Ovary (tissue), 9 donors: ENCODE data around the gene SEC23IP. TPM values are rescaled to one million over a fixed set of nuclear protein-coding genes. Genes with fewer than 3 reads are reported as not detected.

Source experiments
- DNase-seq, 5 donors: peaks; one replicate each; pipeline ENCODE4 v3.0.0-alpha.2; 2019 to 2020
- H3K27ac ChIP-seq, 2 donors: fragments of 200-600 bp; one replicate each; pipeline versions ENCODE4 v1.5.1 to v1.8.0; 2019 to 2022
- H3K27me3 ChIP-seq: fragments of 200-600 bp; one replicate; pipeline ENCODE4 v1.8.0; 2022
- H3K36me3 ChIP-seq: fragments of 200-600 bp; sonication (generic); one replicate; pipeline ENCODE4 v1.5.1; 2019
- H3K4me1 ChIP-seq: one replicate; pipeline ENCODE4 v1.8.1; 2013; ENCODE audit warnings: mild to moderate bottlenecking, moderate library complexity; ENCODE audit not compliant: insufficient read depth
- H3K4me3 ChIP-seq: fragments of 200-600 bp; sonication (generic); one replicate; pipeline ENCODE4 v1.5.1; 2017
- H3K9me3 ChIP-seq, 2 donors: fragments of 200-600 bp in 1 of 2; sonication (generic) in 1 of 2; one replicate each; pipeline versions ENCODE4 v1.5.1 to v1.8.1; 2013 to 2019; ENCODE audit warnings: mild to moderate bottlenecking in 1 of 2, moderate library complexity in 1 of 2
- CTCF ChIP-seq, 3 donors: fragments of 450-650 bp in 2 of 3; fragments of 200-600 bp in 1 of 3; IDR thresholded peaks; one replicate each; pipeline versions ENCODE4 v1.5.1 to v1.8.0; 2016 to 2022; ENCODE audit warnings: antibody characterized with exemption in 3 of 3, mild to moderate bottlenecking in 1 of 3
- EP300 ChIP-seq: sonication (generic); formaldehyde crosslinking; IDR thresholded peaks from one replicate; pipeline ENCODE4 v1.6.1; 2017; ENCODE audit warnings: antibody characterized with exemption
- POLR2A ChIP-seq: fragments of 450-650 bp; IDR thresholded peaks from one replicate; pipeline ENCODE4 v1.6.1; 2017; ENCODE audit warnings: antibody characterized with exemption, mild to moderate bottlenecking, moderate library complexity
- WGBS, 3 donors: extraction: QIAGEN DNeasy Blood & Tissue Kit in 1 of 3; methylation state at CpG; one replicate each; pipeline versions ENCODE4 v1.1.5 to v1.1.7; 2013 to 2017; 5-methylcytosine and 5-hydroxymethylcytosine counted together
- intact Hi-C, 4 donors: fragments of 100-400 bp; cut with DNase I; formaldehyde crosslinking; loops; one replicate each; pipeline versions ENCODE4 v1.11.0 to v1.15.1; 2022 to 2023
- polyA plus RNA-seq, 2 donors: library from polyadenylated mRNA; stranded (reverse); fragments of 200-250 nt in 1 of 2; fragments of 350-450 nt in 1 of 2; fragmentation: Illumina TruSeq in 1 of 2; extraction: RNeasy Lipid Tissue Mini Kit (QIAGEN cat#74804) in 1 of 2; gene quantifications; one replicate each; pipeline ENCODE4 v1.2.3, GENCODE V29; 2013 to 2014
- total RNA-seq, 7 donors: library from RNA; depleted of rRNA in 2 of 7; stranded (reverse); fragments of >200 nt in 2 of 7; fragmentation: NEBNext Ultra II Directional in 3 of 7; extraction: Animal tissue kit (Norgen Biotek cat#: 25700) in 3 of 7; gene quantifications; one replicate each; pipeline versions ENCODE4 v1.1.0 to v1.2.4, GENCODE V29; 2016 to 2023
- donor health status: DM: no; HTN: no; CAD: no; lungs with moderate emphysema.
- donor health status: DM: no; HTN: no; CAD: no.
- donor health status: Bipolar disorder and iron deficiency.
- donor health status: DM: yes; HTN: yes; CAD: no.
- donor health status: DM: no; HTN: no; CAD: no.
- donor health status: DM: yes; HTN: yes; CAD: no.

SEC23IP gene
- total and polyA plus RNA-seq, 9 donors = 11.5 to 58.0 (median 51.5) TPM

- no peaks in the 10 kb centered on the region for H3K27me3 ChIP-seq
- intact Hi-C loops = no loop called here
- TF ChIP-seq CTCF (IDR thresholded peaks at IDR 0.05) (peak in 2 of 3 donors; percentile 20 to 49), EP300 (no peak)
- no peaks in the 10 kb centered on the region for H3K36me3 ChIP-seq
- no peak for DNase-seq
- 50 to 62% (median 53%) methylated on average over 1 of the region's 1 CpG for WGBS, 3 donors
- no peak overlapping the region for H3K27ac ChIP-seq
- H3K4me3 ChIP-seq = no peak overlapping the region
- no peaks in the 10 kb centered on the region for H3K4me1 ChIP-seq
- H3K9me3 ChIP-seq = no peaks in the 10 kb centered on the region
These were observed 32.9 kb upstream of the SEC23IP start for GRCh38 chr10:119859420-119860258.

DNA sequence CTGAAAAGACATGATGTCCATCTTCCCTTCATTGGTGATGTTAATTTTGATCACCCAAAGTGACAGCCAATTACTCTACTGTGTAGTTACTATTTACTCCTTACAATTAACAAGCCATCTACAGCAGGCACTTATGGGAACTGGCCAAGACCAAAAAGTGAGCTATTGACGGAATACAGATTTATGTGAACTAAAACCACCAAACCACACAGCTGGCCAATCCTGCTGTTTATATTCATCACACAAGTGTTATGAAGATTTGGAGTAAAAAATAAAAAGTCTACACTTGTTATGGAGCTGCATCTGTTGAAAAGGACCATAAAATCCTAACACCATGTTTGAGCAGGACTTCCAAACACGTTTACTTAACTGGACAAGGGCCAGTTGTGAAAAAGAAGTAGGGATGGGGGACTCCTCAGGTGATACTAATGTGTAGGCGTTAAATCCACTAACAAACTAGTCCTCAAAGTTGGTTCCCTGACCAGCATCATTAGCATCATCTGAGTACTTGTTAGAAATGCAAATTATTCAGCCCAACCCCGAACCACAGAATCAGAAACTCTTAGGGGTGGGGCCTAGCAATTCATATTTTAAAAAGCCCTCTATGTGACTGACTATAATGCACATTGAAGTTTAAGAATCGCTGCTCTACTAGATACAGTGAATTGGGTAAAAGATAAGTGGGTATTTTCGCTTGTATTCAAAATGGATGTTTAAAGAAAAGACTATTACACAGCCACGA lies 31.5 kb upstream of the SEC23IP start:
- intact Hi-C loops = no loop called here
- 69 to 71% (median 69%) methylated on average over 7 of the region's 7 CpGs for WGBS, 3 donors
- Histone ChIP-seq H3K4me3 (no peak overlapping the region), H3K4me1 (no peaks in the 10 kb centered on the region), H3K27ac (no peak overlapping the region), H3K36me3 (no peaks in the 10 kb centered on the region), H3K9me3 (no peaks in the 10 kb centered on the region), H3K27me3 (no peaks in the 10 kb centered on the region)
- no peak for DNase-seq
- no peak for TF ChIP-seq EP300
- no peak for TF ChIP-seq POLR2A
- TF ChIP-seq CTCF (IDR thresholded peaks at IDR 0.05) = no peak

- no peak for DNase-seq
- TF ChIP-seq POLR2A (no peak), EP300 (no peak), CTCF (IDR thresholded peaks at IDR 0.05) (no peak)
- Histone ChIP-seq H3K27me3 (no peaks in the 10 kb centered on the region), H3K9me3 (no peaks in the 10 kb centered on the region), H3K27ac (no peak overlapping the region), H3K36me3 (no peaks in the 10 kb centered on the region), H3K4me1 (peaks cover 3% of the 10 kb centered on the region), H3K4me3 (no peak overlapping the region)
- intact Hi-C loops = no loop called here
- 66 to 71% (median 67%) methylated on average over 1 of the region's 1 CpG for WGBS, 3 donors
These were observed 30.0 kb upstream of the SEC23IP start for GRCh38 chr10:119862524-119862923.

DNA sequence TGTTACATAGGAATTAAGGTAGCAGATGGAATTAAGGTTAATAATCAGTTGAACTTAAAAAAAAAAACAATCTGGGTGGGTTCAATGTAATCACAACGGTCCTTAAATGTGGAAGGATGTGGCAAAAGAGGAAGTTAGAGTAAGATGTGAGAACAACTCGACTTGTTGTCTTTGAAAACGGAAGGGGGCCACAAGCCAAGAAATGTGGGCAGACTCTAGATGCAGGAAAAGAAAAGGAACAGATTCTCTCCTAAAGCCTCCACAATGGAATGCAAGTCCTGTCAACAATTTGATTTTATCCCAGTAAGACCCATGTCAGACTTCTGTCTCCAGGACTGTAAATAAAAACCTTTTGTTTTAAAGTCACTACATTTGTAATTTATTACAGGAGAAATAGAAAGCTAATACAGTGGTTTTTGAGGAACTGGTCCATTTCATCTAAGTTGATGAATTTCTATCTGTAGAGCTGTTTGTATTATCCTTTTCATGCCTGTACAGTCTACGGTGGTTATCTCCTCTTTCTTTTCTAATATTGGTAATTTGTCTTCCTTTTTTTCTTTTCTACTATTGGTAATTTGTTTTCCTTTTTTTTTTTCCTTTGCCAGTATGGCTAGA lies 28.5 kb upstream of the SEC23IP start:
- peaks cover 4% of the 10 kb centered on the region for H3K4me1 ChIP-seq
- no peak overlapping the region for H3K27ac ChIP-seq
- no peak for TF ChIP-seq EP300
- TF ChIP-seq POLR2A = no peak
- no peak for TF ChIP-seq CTCF (IDR thresholded peaks at IDR 0.05)
- no peaks in the 10 kb centered on the region for H3K9me3 ChIP-seq
- intact Hi-C loops = no loop called here
- H3K27me3 ChIP-seq = no peaks in the 10 kb centered on the region
- no peak for DNase-seq
- WGBS, 3 donors = 66 to 68% (median 67%) methylated on average over 4 of the region's 4 CpGs
- no peak overlapping the region for H3K4me3 ChIP-seq
- H3K36me3 ChIP-seq = no peaks in the 10 kb centered on the region
